Measurements from ENCODE around the gene OPA1. TPM values are rescaled to one million over a fixed set of nuclear protein-coding genes. Genes with fewer than 3 reads are reported as not detected.

The OPA1 gene
- total RNA-seq, 4 donors from 2014 or later: 45.3 to 78.8 (median 48.7) TPM

DNA sequence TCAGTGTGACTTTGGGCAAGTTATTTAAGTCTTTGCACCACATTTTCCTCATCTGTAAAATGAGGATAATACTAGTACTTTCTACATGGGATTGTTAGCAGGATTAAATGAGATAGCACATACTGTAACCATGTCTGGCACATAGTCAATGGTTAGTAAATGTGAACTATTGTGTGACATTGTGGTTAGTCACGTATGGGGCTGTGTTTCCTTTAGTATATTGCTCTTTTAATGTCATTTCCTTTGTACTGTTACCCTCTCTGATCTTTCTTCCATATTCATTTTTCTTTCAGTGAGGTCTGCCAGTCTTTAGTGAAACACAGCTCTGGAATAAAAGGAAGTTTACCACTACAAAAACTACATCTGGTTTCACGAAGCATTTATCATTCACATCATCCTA, 21.4 kb downstream of the OPA1 start:
- H3K4me1 ChIP-seq: no peaks in the 10 kb centered on the region
- no peak for TF ChIP-seq POLR2A (IDR thresholded peaks at IDR 0.05)
- TF ChIP-seq, protein P1, sequence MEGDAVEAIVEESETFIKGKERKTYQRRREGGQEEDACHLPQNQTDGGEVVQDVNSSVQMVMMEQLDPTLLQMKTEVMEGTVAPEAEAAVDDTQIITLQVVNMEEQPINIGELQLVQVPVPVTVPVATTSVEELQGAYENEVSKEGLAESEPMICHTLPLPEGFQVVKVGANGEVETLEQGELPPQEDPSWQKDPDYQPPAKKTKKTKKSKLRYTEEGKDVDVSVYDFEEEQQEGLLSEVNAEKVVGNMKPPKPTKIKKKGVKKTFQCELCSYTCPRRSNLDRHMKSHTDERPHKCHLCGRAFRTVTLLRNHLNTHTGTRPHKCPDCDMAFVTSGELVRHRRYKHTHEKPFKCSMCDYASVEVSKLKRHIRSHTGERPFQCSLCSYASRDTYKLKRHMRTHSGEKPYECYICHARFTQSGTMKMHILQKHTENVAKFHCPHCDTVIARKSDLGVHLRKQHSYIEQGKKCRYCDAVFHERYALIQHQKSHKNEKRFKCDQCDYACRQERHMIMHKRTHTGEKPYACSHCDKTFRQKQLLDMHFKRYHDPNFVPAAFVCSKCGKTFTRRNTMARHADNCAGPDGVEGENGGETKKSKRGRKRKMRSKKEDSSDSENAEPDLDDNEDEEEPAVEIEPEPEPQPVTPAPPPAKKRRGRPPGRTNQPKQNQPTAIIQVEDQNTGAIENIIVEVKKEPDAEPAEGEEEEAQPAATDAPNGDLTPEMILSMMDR (IDR thresholded peaks at IDR 0.05): no peak
- intact Hi-C loops (cut with DNase I): no loop called here
- H3K27ac ChIP-seq: no peak overlapping the region
- no peak for DNase-seq
- H3K4me3 ChIP-seq (replicated peaks in 1 of 3): no peak overlapping the region
- H3K9me3 ChIP-seq: no peaks in the 10 kb centered on the region
- H3K27me3 ChIP-seq: no peaks in the 10 kb centered on the region
- 81 to 91% methylated on average over 2 of the region's 2 CpGs for WGBS, 2 donors
- peaks cover 0 to 13% of the 10 kb centered on the region in 2 donors for H3K36me3 ChIP-seq

DNA sequence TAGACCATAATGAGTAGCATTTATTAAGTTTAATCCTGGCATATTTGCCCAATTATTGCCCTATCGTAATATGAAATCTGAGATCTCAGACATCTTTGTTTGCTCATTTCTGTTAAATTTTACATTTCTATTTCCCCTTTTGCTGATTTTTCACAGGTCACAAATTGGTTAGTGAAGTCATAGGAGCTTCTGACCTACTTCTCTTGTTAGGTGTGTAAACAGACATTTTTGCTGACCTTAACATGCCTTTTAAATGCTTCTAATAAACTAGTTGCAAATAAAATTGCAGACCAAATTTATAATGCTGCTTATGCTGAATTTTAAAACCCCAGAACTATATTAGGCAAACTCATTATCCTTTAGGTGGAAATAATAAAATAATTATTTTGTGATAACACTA, 24.6 kb downstream of the OPA1 start:
- H3K4me3 ChIP-seq (replicated peaks in 1 of 3): no peak overlapping the region
- WGBS, 2 donors: 98 to 100% methylated on average over 1 of the region's 1 CpG

DNA sequence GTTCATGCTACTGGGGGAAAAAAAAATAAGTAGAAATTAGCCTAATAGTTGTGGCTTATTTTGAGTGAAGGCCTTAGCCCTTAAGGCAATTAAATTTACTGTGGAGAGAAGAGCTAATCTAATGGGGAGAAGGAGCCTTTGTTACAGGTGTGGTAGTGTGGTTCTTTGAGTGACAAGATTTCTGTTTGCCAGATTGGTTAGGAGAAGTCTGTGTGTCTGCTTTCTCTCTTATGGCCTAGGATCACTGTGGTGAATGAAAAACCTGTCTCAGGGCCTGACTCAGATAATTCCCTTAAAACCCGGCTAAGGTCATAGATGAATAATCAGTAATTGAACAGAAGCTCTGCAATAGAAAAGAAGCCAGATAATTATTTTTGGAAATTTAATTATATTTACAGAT, 27.0 kb downstream of the OPA1 start:
- Histone ChIP-seq H3K27me3 (no peaks in the 10 kb centered on the region), H3K4me3 (replicated peaks in 1 of 3) (no peak overlapping the region), H3K4me1 (no peaks in the 10 kb centered on the region), H3K27ac (no peak overlapping the region), H3K36me3 (peaks cover 0 to 10% of the 10 kb centered on the region in 2 donors), H3K9me3 (no peaks in the 10 kb centered on the region)
- TF ChIP-seq, protein P1 (IDR thresholded peaks at IDR 0.05): no peak
- no peak for TF ChIP-seq POLR2A (IDR thresholded peaks at IDR 0.05)
- no peak for DNase-seq
- WGBS, 2 donors: 91 to 100% methylated on average over 1 of the region's 1 CpG
- intact Hi-C loops (cut with DNase I): no loop called here

More for the DNA sequence above, 24.6 kb downstream of the OPA1 start:
- H3K36me3 ChIP-seq: peaks cover 0 to 13% of the 10 kb centered on the region in 2 donors
- intact Hi-C loops (cut with DNase I): no loop called here
- TF ChIP-seq, protein P1 (IDR thresholded peaks at IDR 0.05): no peak
- TF ChIP-seq POLR2A (IDR thresholded peaks at IDR 0.05): no peak
- no peaks in the 10 kb centered on the region for H3K27me3 ChIP-seq
- no peak overlapping the region for H3K27ac ChIP-seq
- no peak for DNase-seq
- no peaks in the 10 kb centered on the region for H3K9me3 ChIP-seq
- no peaks in the 10 kb centered on the region for H3K4me1 ChIP-seq

DNA sequence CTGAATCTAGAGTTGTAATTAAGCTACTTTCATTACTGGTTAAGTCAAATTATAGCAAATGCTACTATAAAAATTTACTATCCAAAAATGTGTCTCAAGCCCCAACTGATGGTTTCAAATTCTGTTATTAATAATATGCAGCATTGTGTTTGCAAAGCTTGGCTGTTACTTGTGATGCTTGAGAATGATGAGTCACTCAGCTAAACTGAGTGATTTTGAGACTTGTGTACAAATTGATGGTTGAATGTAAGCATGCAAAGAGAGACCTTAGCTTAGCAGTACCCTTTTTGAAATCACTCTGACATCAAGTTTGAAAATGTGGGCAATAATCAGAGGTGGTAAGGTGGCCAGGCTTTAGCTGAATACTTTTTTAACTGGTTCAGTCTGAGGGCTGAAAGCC, 27.6 kb downstream of the OPA1 start:
- Histone ChIP-seq H3K27me3 (no peaks in the 10 kb centered on the region), H3K4me1 (no peaks in the 10 kb centered on the region), H3K27ac (no peak overlapping the region), H3K4me3 (replicated peaks in 1 of 3) (no peak overlapping the region), H3K36me3 (peaks cover 0 to 8% of the 10 kb centered on the region in 2 donors), H3K9me3 (no peaks in the 10 kb centered on the region)
- TF ChIP-seq, protein P1 (IDR thresholded peaks at IDR 0.05): no peak
- TF ChIP-seq POLR2A (IDR thresholded peaks at IDR 0.05): no peak
- intact Hi-C loops (cut with DNase I): no loop called here
- no peak for DNase-seq

DNA sequence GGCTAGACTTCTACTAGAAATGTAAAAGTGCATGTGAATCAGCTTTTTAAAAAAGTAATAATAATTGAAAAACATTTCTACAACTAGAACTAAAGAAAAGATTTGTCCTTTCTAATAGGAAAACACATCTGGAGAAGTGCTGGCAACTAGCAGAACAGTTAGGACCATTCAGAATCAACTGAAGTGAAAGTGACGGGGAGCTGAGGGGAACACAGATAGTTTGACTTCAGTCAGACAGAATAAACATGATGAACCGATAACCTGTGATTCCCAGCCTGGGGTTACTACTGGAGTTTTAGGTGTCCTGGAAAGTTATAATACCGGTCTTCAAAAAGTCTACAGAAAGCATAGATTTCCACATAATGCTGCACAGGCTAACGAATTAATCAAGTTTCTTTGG, 28.1 kb downstream of the OPA1 start:
- H3K36me3 ChIP-seq: peaks cover 0 to 9% of the 10 kb centered on the region in 2 donors

More for the DNA sequence above, 28.1 kb downstream of the OPA1 start:
- Histone ChIP-seq H3K4me1 (no peaks in the 10 kb centered on the region), H3K4me3 (replicated peaks in 1 of 3) (no peak overlapping the region), H3K27me3 (no peaks in the 10 kb centered on the region), H3K9me3 (no peaks in the 10 kb centered on the region), H3K27ac (no peak overlapping the region)
- intact Hi-C loops (cut with DNase I): no loop called here
- WGBS, 2 donors: 88 to 90% methylated on average over 4 of the region's 4 CpGs
- no peak for DNase-seq
- no peak for TF ChIP-seq POLR2A (IDR thresholded peaks at IDR 0.05)
- TF ChIP-seq, protein P1 (IDR thresholded peaks at IDR 0.05): no peak

Measured in thyroid gland (tissue), 4 donors.